LNCaP clone FGC (cell line): ENCODE data around the gene SCMH1.
"Not testable (repeated sequence)": the region's sequence is repeated elsewhere in the genome, so short reads cannot be mapped to it uniquely, and the experiment has no call there.

ENCODE experiments used
- DNase-seq: peaks from one replicate; pipeline ENCODE4 v3.0.0-alpha.2; 2011; ENCODE audit warnings: low read depth
- H3K4me3 ChIP-seq: 2 replicates; pipeline ENCODE4 v1.5.1; 2011; ENCODE audit warnings: mild to moderate bottlenecking, low read depth, low read length, control low read depth
- CTCF ChIP-seq: IDR thresholded peaks from 2 replicates; pipeline ENCODE4 v1.5.1; 2012; ENCODE audit warnings: mild to moderate bottlenecking; ENCODE audit not compliant: control insufficient read depth, insufficient read depth; ENCODE audit errors: extremely low read depth

SCMH1 gene

GRCh38 chr1:41192456-41193178 lies 49.5 kb downstream of the SCMH1 start:
- no peak for TF ChIP-seq CTCF
- DNase-seq, result no peak
- no peak overlapping the region for H3K4me3 ChIP-seq

- DNase-seq, result no peak
- H3K4me3 ChIP-seq, result no peak overlapping the region
- no peak for TF ChIP-seq CTCF
These were observed 57.7 kb downstream of the SCMH1 start for GRCh38 chr1:41184446-41184845.

DNA sequence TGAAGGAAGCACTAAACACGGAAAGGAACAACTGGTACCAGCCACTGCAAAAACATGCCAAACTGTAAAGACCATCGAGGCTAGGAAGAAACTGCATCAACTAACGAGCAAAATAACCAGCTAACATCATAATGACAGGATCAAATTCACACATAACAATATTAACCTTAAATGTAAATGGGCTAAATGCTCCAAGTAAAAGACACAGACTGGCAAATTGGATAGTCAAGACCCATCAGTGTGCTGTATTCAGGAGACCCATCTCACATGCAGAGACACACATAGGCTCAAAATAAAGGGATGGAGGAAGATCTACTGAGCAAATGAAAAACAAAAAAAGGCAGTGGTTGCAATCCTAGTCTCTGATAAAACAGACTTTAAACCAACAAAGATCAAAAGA lies 63.9 kb downstream of the SCMH1 start:
- DNase-seq, H3K4me3 ChIP-seq: not testable (repeated sequence)

DNA sequence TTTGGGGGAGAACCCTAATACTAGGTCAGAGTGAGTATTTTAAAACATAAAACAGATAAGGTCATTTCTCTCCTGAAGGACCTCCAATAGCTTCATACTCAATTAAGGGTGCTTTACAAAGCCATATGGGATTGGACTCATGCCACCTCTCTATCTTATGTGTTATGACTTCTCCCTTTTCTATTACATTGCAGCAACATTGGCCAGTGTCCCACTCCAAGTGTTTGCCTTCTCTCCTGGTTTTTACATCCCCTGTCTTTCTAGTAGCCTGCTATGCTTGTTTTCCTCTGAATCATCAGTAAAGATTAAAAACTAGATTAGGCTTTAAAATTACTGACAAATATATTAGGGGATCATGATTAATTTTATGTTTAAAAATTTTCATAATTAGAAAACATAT lies 66.6 kb downstream of the SCMH1 start:
- TF ChIP-seq CTCF, result no peak
- H3K4me3 ChIP-seq, result no peak overlapping the region
- DNase-seq, result peak; percentile 31

GRCh38 chr1:41174170-41174569 lies 67.9 kb downstream of the SCMH1 start:
- no peak for TF ChIP-seq CTCF
- DNase-seq, result no peak
- H3K4me3 ChIP-seq, result no peak overlapping the region

DNA sequence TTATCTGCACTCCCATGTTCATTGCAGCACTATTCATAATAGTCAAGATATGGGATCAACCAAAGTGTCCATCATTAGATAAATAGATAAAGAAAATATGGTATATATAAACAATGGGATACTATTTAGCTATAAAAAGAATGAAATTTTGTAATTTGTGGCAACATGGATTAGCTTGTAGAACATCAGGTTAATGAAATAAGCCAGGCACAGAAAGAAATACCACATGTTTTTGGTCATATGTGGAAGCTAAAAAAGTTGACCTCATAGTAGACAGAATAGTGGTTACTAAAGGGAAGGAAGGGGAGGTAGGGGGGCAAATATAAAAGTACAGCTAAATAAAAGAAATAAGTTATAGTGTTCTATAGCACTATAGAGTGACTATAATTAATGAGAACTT lies 68.5 kb downstream of the SCMH1 start:
- no peak overlapping the region for H3K4me3 ChIP-seq
- TF ChIP-seq CTCF, result no peak
- DNase-seq, result no peak

GRCh38 chr1:41171266-41171874 lies 70.7 kb downstream of the SCMH1 start:
- no peak for DNase-seq
- TF ChIP-seq CTCF, result no peak
- no peak overlapping the region for H3K4me3 ChIP-seq
